Thoracic aorta endothelial cell (primary cell): Measurements from ENCODE around the gene CLDN22. TPM values are rescaled to one million over a fixed set of nuclear protein-coding genes. Genes with fewer than 3 reads are reported as not detected.

Source experiments
- total RNA-seq: library from RNA; depleted of rRNA; stranded (reverse); fragments of >200 nt; gene quantifications from 2 replicates; pipeline ENCODE4 v1.2.3, GENCODE V29; 2012

CLDN22 gene
- not detected in 2 replicates for total RNA-seq

GRCh38 chr4:183320211-183321059, at the start of gene CLDN22:
Gene CLDN22 (minus strand): TSS chr4:183320276. CDS start chr4:183320218, 58 bp downstream.

GRCh38 chr4:183322326-183322725, 2.2 kb upstream of the CLDN22 start, which contains the start of gene CLDN24:
Gene CLDN24 (minus strand): TSS chr4:183322426. CDS start chr4:183322426, 0 bp downstream.

Other genes with a start within 250 kb of the CLDN22 start
- gene WWC2, start 221.0 kb downstream of the CLDN22 start, total RNA-seq: 49.7 and 50.0 TPM in 2 replicates
- gene CLDN24, start 2.1 kb upstream of the CLDN22 start, total RNA-seq: not detected in 2 replicates
- gene CDKN2AIP, start 124.4 kb upstream of the CLDN22 start, total RNA-seq: 15.6 and 18.6 TPM in 2 replicates
- 7.7 and 9.3 TPM in 2 replicates for gene ING2, start 184.8 kb upstream of the CLDN22 start, total RNA-seq